Measurements from ENCODE around the gene MORN1.

MORN1 gene

GRCh38 chr1:2294725-2295078 is 96.7 kb downstream of the MORN1 start:
- DNase-seq, result no peak
- intact Hi-C loops (cut with DNase I), result no loop called here

- intact Hi-C loops (cut with DNase I), result no loop called here
- no peak for DNase-seq
Measured at GRCh38 chr1:2294033-2294724, 97.2 kb downstream of the MORN1 start.

GRCh38 chr1:2292725-2293450 is 98.5 kb downstream of the MORN1 start:
- intact Hi-C loops (cut with DNase I), result no loop called here
- no peak for DNase-seq

DNA sequence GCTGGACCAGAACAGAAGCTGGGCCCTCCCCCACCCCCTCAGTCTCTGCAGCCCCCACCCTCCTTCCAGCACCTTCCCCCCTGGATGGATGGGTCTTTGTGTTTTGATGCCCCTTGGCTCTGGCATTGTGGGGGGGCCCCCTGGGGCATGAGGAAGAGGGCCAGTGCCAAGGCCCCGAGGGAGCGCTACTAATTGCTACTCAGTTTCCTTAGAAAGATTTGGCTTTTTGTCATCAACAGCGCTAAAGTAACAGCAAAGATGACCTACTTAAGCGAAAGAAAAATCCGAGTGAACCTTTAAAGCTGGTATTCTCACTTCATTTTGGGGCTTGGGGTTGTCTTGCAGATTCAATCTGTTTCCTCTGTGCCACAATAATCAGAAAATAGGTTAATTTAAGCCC is 99.8 kb downstream of the MORN1 start:
- intact Hi-C loops (cut with DNase I), result no loop called here
- no peak for DNase-seq

- intact Hi-C loops (cut with DNase I), result no loop called here
- peak in 41 of 42 donors; percentile 45 to 88 (median 72) for DNase-seq
Measured at GRCh38 chr1:2290595-2291510, 100.5 kb downstream of the MORN1 start.

DNA sequence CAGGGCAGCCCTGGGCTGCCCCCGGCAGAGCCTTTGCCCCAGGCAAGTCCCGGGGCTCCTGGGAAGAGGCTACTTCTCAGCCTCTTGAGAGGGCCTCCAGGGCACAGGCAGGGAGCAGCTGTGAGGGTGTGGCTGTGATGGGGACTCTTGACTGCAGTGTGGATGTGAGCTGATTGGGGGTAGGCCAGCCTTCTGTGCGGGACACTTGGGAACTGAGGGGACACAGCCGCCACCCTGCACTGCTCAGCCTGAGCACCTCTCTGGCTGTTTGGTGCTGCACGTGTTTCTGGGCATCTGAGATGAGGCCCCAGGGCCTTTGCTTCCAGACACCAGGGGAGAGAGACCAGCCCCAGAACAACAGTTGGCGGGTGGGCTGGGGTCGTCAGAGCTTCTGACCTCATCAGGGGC is 101.2 kb downstream of the MORN1 start:
- intact Hi-C loops (cut with DNase I), result no loop called here
- DNase-seq, result no peak

GRCh38 chr1:2289607-2290006 is 101.7 kb downstream of the MORN1 start:
- intact Hi-C loops (cut with DNase I), result no loop called here
- DNase-seq, result no peak

- intact Hi-C loops (cut with DNase I), result no loop called here
- no peak for DNase-seq
Measured at GRCh38 chr1:2288816-2289536, 102.4 kb downstream of the MORN1 start.

DNA sequence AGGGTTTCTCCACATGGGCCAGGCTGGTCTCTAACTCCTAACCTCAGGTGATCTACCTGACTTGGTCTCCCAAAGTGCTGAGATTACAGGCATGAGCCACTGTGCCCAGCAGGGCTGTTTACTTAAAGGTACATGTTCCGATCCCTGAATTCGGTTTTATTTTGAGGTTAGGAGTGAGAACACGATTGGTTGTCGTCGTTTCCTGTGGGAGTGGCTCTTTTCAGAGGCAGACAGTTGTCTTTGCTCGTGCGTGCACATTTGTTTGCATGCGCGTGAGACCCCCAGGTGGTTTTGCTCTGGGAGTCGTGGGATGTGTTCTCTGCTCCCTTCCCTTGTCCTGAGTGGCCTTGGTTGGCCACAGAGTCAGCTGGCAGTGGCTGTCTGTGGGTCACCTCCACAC is 103.0 kb downstream of the MORN1 start:
- intact Hi-C loops (cut with DNase I), result no loop called here
- DNase-seq, result no peak

GRCh38 chr1:2287649-2288048 is 103.7 kb downstream of the MORN1 start:
- no peak for DNase-seq
- intact Hi-C loops (cut with DNase I), result no loop called here

- intact Hi-C loops (cut with DNase I), result no loop called here
- no peak for DNase-seq
Measured at GRCh38 chr1:2286923-2287322, 104.4 kb downstream of the MORN1 start.

DNA sequence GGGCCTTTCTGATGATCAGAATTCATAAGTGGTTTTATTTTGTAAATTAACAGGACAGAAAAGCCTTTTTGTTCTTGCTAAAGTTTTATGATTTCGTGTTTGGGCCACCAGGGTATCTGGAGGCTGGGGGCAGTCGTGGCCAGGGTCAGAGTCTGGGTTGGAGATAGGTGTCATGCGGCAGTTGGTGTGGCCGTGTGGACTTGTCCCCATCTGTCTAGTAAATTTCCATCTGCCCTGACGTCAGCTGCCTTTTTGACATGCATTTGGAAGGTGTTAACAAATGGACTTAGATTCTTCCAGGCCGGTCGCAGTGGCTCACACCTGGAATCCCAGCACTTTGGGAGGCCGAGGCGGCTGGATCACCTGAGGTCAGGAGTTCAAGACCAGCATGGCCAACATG is 106.4 kb downstream of the MORN1 start:
- intact Hi-C loops (cut with DNase I), result no loop called here
- DNase-seq, result no peak

- no peak for DNase-seq
- intact Hi-C loops (cut with DNase I), result no loop called here
Measured at GRCh38 chr1:2283991-2284895, 107.1 kb downstream of the MORN1 start.

- no peak for DNase-seq
- intact Hi-C loops (cut with DNase I), result no loop called here
Measured at GRCh38 chr1:2283371-2283990, 107.9 kb downstream of the MORN1 start.

DNA sequence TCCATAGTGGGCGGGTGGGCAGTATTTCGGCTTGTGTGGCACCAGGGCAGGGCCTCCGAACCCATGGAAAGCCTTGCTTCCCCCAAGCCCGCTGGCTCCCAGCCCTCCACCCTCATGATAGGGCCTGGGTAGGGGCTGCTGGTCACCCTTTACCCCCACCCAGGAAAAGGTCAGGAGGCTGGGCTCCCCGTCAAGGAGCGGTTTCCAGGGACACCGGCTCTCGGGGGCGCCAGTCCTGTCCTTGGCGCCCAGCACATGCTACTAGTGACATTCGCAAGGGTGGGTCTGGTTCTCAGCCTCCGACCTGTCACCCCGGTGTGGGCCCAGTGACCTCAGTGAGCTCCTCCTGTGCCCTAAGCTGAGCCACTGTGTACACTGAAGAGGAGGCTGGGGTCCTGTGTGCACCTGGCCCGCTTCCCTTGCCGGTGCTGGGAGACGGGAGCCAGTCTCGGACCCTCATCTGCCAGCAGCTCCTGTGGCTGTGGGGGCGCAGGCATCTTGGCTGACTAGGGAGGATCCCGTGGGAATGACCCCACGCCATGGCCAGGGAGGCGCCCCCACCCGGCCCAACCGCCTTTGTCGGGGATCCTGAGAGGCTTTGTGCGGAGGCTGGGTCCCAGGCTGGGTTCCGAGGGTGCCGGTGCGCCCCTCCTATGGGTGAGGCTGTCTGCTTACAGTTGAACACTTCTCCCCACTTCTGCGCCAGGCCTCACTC is 108.6 kb downstream of the MORN1 start:
- intact Hi-C loops (cut with DNase I), result no loop called here
- no peak for DNase-seq

- DNase-seq, result no peak
- intact Hi-C loops (cut with DNase I), result no loop called here
Measured at GRCh38 chr1:2279817-2280216, 111.5 kb downstream of the MORN1 start.

DNA sequence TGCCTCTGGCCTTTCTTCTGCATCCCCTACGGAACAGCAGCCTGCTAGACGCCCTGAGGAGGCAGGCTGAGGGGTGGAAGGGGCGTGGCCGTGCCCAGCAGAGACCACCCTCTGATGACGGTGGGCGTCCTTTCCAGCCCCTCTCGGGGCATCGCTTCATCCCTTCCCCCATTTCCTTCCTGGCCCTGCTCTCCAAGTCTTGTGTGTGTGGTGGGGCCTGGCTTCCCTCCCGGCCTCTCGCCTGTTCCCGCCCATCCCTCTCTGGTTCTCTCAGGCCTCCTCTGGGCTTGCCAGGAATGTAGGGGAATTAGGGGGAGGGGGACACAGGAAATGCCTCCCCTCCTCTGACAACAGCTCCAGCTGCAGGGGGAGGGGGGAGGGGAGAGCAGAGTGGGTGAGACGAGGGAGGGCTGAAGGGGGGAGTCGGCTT is 112.1 kb downstream of the MORN1 start:
- peak in 5 of 42 donors; percentile 32 to 67 (median 44) for DNase-seq
- intact Hi-C loops (cut with DNase I), result no loop called here
